Measurements from ENCODE around the gene SLC20A1.
A peak's percentile ranks its signal among the peaks of the same experiment; 100 is the strongest.
"Not testable (repeated sequence)": the region's sequence is repeated elsewhere in the genome, so short reads cannot be mapped to it uniquely, and the experiment has no call there.

The SLC20A1 gene

GRCh38 chr2:112644155-112644932 lies 1.4 kb upstream of the SLC20A1 start:
- FAIRE-seq: no peak

GRCh38 chr2:112644933-112645309 lies 818 bp upstream of the SLC20A1 start:
- DNase-seq (ENCODE audit: insufficient read length, low spot score): no peak
- no peak for FAIRE-seq

More at GRCh38 chr2:112644155-112644932, 1.4 kb upstream of the SLC20A1 start:
- no peak for DNase-seq (ENCODE audit: insufficient read length, low spot score)

- no peak for DNase-seq (ENCODE audit: insufficient read length, low spot score)
Measured at GRCh38 chr2:112646102-112646719, 472 bp downstream of the SLC20A1 start.

GRCh38 chr2:112646791-112647689 lies 1.3 kb downstream of the SLC20A1 start:
- peak; percentile 72 for FAIRE-seq

More at GRCh38 chr2:112646102-112646719, 472 bp downstream of the SLC20A1 start:
- no peak for FAIRE-seq

GRCh38 chr2:112648081-112648480 lies 2.3 kb downstream of the SLC20A1 start:
- FAIRE-seq (no peak), DNase-seq (ENCODE audit: insufficient read length, low spot score) (no peak)

More at GRCh38 chr2:112646791-112647689, 1.3 kb downstream of the SLC20A1 start:
- DNase-seq (ENCODE audit: insufficient read length, low spot score): no peak

GRCh38 chr2:112656679-112657078 lies 10.9 kb downstream of the SLC20A1 start:
- FAIRE-seq: no peak
- no peak for DNase-seq (ENCODE audit: insufficient read length, low spot score)

- no peak for FAIRE-seq
- no peak for DNase-seq (ENCODE audit: insufficient read length, low spot score)
Measured at GRCh38 chr2:112658301-112658700, 12.6 kb downstream of the SLC20A1 start.

- no peak for FAIRE-seq
- no peak for DNase-seq (ENCODE audit: insufficient read length, low spot score)
Measured at GRCh38 chr2:112658839-112659667, 13.3 kb downstream of the SLC20A1 start.

GRCh38 chr2:112660138-112660537 lies 14.4 kb downstream of the SLC20A1 start:
- FAIRE-seq (no peak), DNase-seq (ENCODE audit: insufficient read length, low spot score) (no peak)

- FAIRE-seq: no peak
- DNase-seq (ENCODE audit: insufficient read length, low spot score): no peak
Measured at GRCh38 chr2:112661656-112662305, 16.0 kb downstream of the SLC20A1 start.

GRCh38 chr2:112662704-112663103 lies 17.0 kb downstream of the SLC20A1 start:
- DNase-seq (ENCODE audit: insufficient read length, low spot score): no peak
- FAIRE-seq: no peak

GRCh38 chr2:112664689-112665088 lies 18.9 kb downstream of the SLC20A1 start:
- DNase-seq (ENCODE audit: insufficient read length, low spot score): no peak
- no peak for FAIRE-seq

- no peak for FAIRE-seq
- DNase-seq (ENCODE audit: insufficient read length, low spot score): no peak
Measured at GRCh38 chr2:112665113-112665780, 19.5 kb downstream of the SLC20A1 start.

- no peak for FAIRE-seq
- DNase-seq (ENCODE audit: insufficient read length, low spot score): no peak
Measured at GRCh38 chr2:112666761-112667122, 21.0 kb downstream of the SLC20A1 start.

GRCh38 chr2:112667540-112667939 lies 21.8 kb downstream of the SLC20A1 start:
- not testable (repeated sequence) for DNase-seq (ENCODE audit: insufficient read length, low spot score); FAIRE-seq

GRCh38 chr2:112669667-112670066 lies 23.9 kb downstream of the SLC20A1 start:
- DNase-seq (ENCODE audit: insufficient read length, low spot score) (no peak), FAIRE-seq (no peak)

GRCh38 chr2:112670252-112671022 lies 24.7 kb downstream of the SLC20A1 start:
- FAIRE-seq (no peak), DNase-seq (ENCODE audit: insufficient read length, low spot score) (no peak)

GRCh38 chr2:112671801-112672200 lies 26.1 kb downstream of the SLC20A1 start:
- no peak for FAIRE-seq
- no peak for DNase-seq (ENCODE audit: insufficient read length, low spot score)

- no peak for FAIRE-seq
Measured at GRCh38 chr2:112673008-112673407, 27.3 kb downstream of the SLC20A1 start.

More at GRCh38 chr2:112673008-112673407, 27.3 kb downstream of the SLC20A1 start:
- DNase-seq (ENCODE audit: insufficient read length, low spot score): no peak
